Vagina (tissue), 2 donors: Measurements from ENCODE around the gene FRMPD1.

ENCODE experiments used
- POLR2A ChIP-seq, 2 donors: fragments of 450-650 bp; IDR thresholded peaks; one replicate each; pipeline ENCODE4 v1.6.1; 2017; ENCODE audit warnings: antibody characterized with exemption in 2 of 2, mild to moderate bottlenecking in 2 of 2, moderate library complexity in 2 of 2
- POLR2AphosphoS5 ChIP-seq, 2 donors: sonication (generic); formaldehyde crosslinking; IDR thresholded peaks; one replicate each; pipeline ENCODE4 v1.9.0; 2017; ENCODE audit warnings: antibody characterized with exemption in 2 of 2, mild to moderate bottlenecking in 2 of 2, low read depth in 1 of 2; ENCODE audit not compliant: insufficient read depth in 1 of 2
- TF ChIP-seq, protein P1 (sequence below), 3 experiments: fragments of 450-650 bp in 2 of 3; fragments of 200-600 bp in 1 of 3; sonication (generic) in 1 of 3; IDR thresholded peaks; one replicate each; pipeline ENCODE4 v1.5.1; 2017 to 2019; ENCODE audit warnings: antibody characterized with exemption in 3 of 3, mild to moderate bottlenecking in 2 of 3, moderate library complexity in 2 of 3

DNA sequence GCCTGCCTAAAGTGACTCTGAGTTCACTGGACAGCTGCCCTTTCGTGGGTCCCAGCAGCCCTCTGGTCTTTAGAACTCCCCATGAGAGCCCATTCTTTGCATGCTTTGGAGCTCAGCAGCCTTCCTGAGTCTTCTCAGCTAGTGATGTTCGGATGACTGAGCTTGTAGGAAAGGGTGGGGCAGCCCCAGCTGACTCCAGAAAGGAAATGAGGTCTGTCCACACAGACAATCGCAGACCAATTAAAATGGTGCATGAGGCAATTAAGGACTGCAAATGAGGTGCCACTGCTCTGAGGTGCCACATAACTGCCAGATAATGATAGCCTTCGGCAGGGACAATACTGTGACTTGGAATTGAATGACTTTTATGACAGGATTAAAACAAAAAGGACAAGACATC lies 32.9 kb upstream of the FRMPD1 start:
- TF ChIP-seq, protein P1, sequence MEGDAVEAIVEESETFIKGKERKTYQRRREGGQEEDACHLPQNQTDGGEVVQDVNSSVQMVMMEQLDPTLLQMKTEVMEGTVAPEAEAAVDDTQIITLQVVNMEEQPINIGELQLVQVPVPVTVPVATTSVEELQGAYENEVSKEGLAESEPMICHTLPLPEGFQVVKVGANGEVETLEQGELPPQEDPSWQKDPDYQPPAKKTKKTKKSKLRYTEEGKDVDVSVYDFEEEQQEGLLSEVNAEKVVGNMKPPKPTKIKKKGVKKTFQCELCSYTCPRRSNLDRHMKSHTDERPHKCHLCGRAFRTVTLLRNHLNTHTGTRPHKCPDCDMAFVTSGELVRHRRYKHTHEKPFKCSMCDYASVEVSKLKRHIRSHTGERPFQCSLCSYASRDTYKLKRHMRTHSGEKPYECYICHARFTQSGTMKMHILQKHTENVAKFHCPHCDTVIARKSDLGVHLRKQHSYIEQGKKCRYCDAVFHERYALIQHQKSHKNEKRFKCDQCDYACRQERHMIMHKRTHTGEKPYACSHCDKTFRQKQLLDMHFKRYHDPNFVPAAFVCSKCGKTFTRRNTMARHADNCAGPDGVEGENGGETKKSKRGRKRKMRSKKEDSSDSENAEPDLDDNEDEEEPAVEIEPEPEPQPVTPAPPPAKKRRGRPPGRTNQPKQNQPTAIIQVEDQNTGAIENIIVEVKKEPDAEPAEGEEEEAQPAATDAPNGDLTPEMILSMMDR (IDR thresholded peaks at IDR 0.05): no peak
- no peak for TF ChIP-seq POLR2A (IDR thresholded peaks at IDR 0.05)
- no peak for TF ChIP-seq POLR2AphosphoS5 (IDR thresholded peaks at IDR 0.05; ENCODE audit: insufficient read depth in 1 of 2, low read depth in 1 of 2)
